ENCODE data around the gene EIF3I. TPM values are rescaled to one million over a fixed set of nuclear protein-coding genes. Genes with fewer than 3 reads are reported as not detected.

EIF3I gene
- total RNA-seq, 2 experiments from 2014 or later, result 182 to 207 TPM

DNA sequence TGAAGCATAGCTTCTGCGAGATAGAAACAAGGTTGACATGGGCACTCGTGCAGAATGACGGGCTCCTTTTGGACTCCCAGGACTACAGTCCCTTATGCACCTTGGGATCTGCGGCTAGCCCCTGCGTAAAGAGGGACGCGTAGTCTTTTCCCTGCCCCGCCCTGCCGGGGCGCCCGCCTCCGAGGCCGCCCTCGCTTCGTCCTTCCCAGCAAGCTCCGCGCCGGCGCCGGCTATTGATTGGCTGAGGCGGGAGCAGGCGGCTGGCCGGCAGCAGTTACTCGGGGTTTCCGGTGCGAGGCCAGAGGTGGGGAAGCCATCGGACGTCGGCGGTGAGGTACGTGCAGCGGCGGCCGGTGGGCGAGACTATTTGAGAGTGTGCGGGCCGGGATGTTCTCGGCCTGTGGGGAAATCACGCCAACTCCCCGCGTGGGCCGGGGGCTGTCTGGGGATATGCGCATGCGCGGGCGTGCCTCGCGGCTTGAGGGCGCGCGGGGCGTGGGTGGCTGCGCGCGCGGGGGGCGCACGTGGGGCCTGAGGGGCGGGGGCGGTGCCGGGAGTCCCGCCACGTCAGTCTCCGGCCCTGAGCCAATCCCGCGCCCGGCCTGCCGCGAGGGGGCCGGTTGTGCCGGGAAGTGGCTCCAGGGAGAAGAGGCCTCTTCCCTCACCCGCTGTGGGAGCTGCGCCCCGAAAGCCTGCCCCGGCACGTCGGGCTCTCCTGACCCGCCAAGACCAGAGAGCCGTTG lies 42.6 kb upstream of the EIF3I start, which contains the start of gene TXLNA:
Gene TXLNA, plus strand, starts transcription at position 233 of the 743 bp plus-strand sequence. CDS start 671 bp downstream, outside the sequence.
- peaks cover 33% of the 10 kb centered on the region for H3K4me1 ChIP-seq (ENCODE audit: insufficient read depth, low read length, poor library complexity, severe bottlenecking)
- intact Hi-C loops (cut with micrococcal nuclease; ENCODE audit: unreplicated experiment), result loop anchor here (2.0 kb wide), 1 partner anchor 107 kb away; the partner anchor contains the start of gene TMEM39B

DNA sequence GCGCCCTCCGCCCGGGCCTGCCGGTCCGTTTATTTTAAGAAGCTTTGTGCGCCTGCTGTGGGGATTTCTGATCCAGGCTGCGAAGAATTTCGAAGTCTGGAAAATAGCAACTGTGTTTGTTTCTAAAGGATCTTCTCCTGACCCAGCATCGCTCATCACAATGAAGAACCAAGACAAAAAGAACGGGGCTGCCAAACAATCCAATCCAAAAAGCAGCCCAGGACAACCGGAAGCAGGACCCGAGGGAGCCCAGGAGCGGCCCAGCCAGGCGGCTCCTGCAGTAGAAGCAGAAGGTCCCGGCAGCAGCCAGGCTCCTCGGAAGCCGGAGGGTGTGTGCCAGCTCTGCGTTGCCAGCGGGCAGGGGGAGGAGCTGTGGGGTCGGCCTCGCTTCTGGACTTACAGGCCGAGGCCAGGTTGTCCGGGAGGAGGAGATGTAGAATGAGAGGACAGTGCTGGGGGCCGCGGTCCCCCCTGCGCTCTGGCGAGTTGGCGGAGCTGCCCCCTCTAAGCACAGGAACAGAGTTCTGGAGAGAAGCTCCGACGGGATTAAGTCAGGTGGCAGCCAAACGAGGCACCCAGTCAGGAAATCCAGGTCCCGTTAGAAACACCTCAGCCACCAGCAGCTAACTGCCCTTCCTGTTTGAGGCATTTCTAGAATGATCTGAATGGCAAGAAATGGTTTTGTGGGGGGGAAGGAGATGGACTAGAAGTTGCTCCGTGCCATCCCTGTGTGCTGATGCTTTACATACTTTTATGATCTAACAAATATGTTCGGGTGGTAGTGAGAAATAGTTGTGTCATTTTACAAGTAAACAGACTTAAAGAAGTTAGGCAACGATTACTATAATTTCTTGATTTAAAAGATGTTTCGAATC lies 41.8 kb upstream of the EIF3I start:
- Histone ChIP-seq H3K9me3 (ENCODE audit: low read length) (no peaks in the 10 kb centered on the region), H3K36me3 (ENCODE audit: insufficient read depth, low read length) (peaks cover 49% of the 10 kb centered on the region), H3K27ac (ENCODE audit: low read depth, low read length, poor library complexity, severe bottlenecking) (peak overlapping the region; percentile 65), H2AFZ (ENCODE audit: low read length) (peak overlapping the region; percentile 80; the same call in 1 of the 2 replicates), H3K4me1 (ENCODE audit: insufficient read depth, low read length, poor library complexity, severe bottlenecking) (peaks cover 38% of the 10 kb centered on the region), H4K20me1 (ENCODE audit: insufficient read depth, low read length) (peaks cover 16% of the 10 kb centered on the region), H3K4me3 (ENCODE audit: low read depth, low read length, poor library complexity, severe bottlenecking) (peak overlapping the region; percentile 78), H3K9me2 (ENCODE audit: insufficient read depth, low read length) (no peaks in the 10 kb centered on the region), H3K4me2 (ENCODE audit: low read length) (peak overlapping the region; percentile 72), H3K79me2 (ENCODE audit: insufficient read depth, low read depth, low read length) (peaks cover 51% of the 10 kb centered on the region)
- intact Hi-C loops (cut with micrococcal nuclease; ENCODE audit: unreplicated experiment), result loop anchor here (2.0 kb wide), 1 partner anchor 108 kb away; the partner anchor contains the start of gene TMEM39B
- CTCF ChIA-PET (ENCODE audit: unreplicated experiment), result no interaction called here
- no TSS peak for BruUV-seq (replicated peaks)
- TF ChIP-seq, protein P1, sequence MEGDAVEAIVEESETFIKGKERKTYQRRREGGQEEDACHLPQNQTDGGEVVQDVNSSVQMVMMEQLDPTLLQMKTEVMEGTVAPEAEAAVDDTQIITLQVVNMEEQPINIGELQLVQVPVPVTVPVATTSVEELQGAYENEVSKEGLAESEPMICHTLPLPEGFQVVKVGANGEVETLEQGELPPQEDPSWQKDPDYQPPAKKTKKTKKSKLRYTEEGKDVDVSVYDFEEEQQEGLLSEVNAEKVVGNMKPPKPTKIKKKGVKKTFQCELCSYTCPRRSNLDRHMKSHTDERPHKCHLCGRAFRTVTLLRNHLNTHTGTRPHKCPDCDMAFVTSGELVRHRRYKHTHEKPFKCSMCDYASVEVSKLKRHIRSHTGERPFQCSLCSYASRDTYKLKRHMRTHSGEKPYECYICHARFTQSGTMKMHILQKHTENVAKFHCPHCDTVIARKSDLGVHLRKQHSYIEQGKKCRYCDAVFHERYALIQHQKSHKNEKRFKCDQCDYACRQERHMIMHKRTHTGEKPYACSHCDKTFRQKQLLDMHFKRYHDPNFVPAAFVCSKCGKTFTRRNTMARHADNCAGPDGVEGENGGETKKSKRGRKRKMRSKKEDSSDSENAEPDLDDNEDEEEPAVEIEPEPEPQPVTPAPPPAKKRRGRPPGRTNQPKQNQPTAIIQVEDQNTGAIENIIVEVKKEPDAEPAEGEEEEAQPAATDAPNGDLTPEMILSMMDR (conservative IDR thresholded peaks at IDR 0.05; ENCODE audit: low read length), result no peak
- TF ChIP-seq EZH2phosphoT487 (IDR thresholded peaks at IDR 0.05; ENCODE audit: borderline replicate concordance, low read depth, low read length), result no peak
- POLR2A ChIA-PET, result interaction anchor here (1.4 to 1.7 kb wide), 2 partner anchors 26 to 68 kb away, joined by 4 to 6 read pairs; partner anchors contain the start of gene IQCC
- DNase-seq (ENCODE audit: low spot score), result peak; percentile 52

More for the DNA sequence above, 42.6 kb upstream of the EIF3I start, which contains the start of gene TXLNA:
- Histone ChIP-seq H4K20me1 (ENCODE audit: insufficient read depth, low read length) (peaks cover 16% of the 10 kb centered on the region), H2AFZ (ENCODE audit: low read length) (peak within 1 kb of the TSS; percentile 80), H3K4me3 (ENCODE audit: low read depth, low read length, poor library complexity, severe bottlenecking) (peak within 1 kb of the TSS; percentile 78), H3K9me2 (ENCODE audit: insufficient read depth, low read length) (no peaks in the 10 kb centered on the region), H3K36me3 (ENCODE audit: insufficient read depth, low read length) (peaks cover 49% of the 10 kb centered on the region), H3K27ac (ENCODE audit: low read depth, low read length, poor library complexity, severe bottlenecking) (peak within 1 kb of the TSS; percentile 65), H3K9me3 (ENCODE audit: low read length) (no peaks in the 10 kb centered on the region), H3K79me2 (ENCODE audit: insufficient read depth, low read depth, low read length) (peaks cover 44% of the 10 kb centered on the region), H3K4me2 (ENCODE audit: low read length) (peak within 1 kb of the TSS; percentile 72)
- DNase-seq (ENCODE audit: low spot score), result peak; percentile 92
- POLR2A ChIA-PET, result interaction anchor here (0.6 to 1.7 kb wide), 8 partner anchors 16 to 106 kb away, joined by 3 to 7 read pairs (median 4); partner anchors contain the start of gene IQCC
- no TSS peak for BruUV-seq (replicated peaks)
- CTCF ChIA-PET (ENCODE audit: unreplicated experiment), result interaction anchor here (0.6 to 1.5 kb wide), 2 partner anchors 72 to 223 kb away, joined by 3 to 6 read pairs; partner anchors contain the start of gene KPNA6
- TF ChIP-seq EZH2phosphoT487 (IDR thresholded peaks at IDR 0.05; ENCODE audit: borderline replicate concordance, low read depth, low read length), result no peak
- TF ChIP-seq, protein P1 (conservative IDR thresholded peaks at IDR 0.05; ENCODE audit: low read length), result no peak
